ENCODE data around the gene OR1S1. TPM values are rescaled to one million over a fixed set of nuclear protein-coding genes. Genes with fewer than 3 reads are reported as not detected.

Gene OR1S1
- total RNA-seq, 2 experiments from 2014 or later, result not detected

GRCh38 chr11:58216476-58216875 is 4.0 kb downstream of the OR1S1 start:
- DNase-seq, result no peak
- Mint-ChIP-seq H3K27me3 (no peaks in the 10 kb centered on the region), H3K9me3 (peaks cover 1% of the 10 kb centered on the region), H3K4me3 (no peak overlapping the region), H3K4me1 (no peaks in the 10 kb centered on the region), H3K27ac (no peak overlapping the region), H3K36me3 (no peaks in the 10 kb centered on the region)
- ATAC-seq (ENCODE audit: low read depth), result no peak
- POLR2A ChIA-PET, result no interaction called here

GRCh38 chr11:58222721-58223120 is 10.2 kb downstream of the OR1S1 start:
- no peaks in the 10 kb centered on the region for H3K36me3 Mint-ChIP-seq
- POLR2A ChIA-PET, result no interaction called here
- ATAC-seq (ENCODE audit: low read depth), result no peak
- H3K9me3 Mint-ChIP-seq, result no peaks in the 10 kb centered on the region
- no peaks in the 10 kb centered on the region for H3K27me3 Mint-ChIP-seq
- no peak overlapping the region for H3K4me3 Mint-ChIP-seq
- no peak overlapping the region for H3K27ac Mint-ChIP-seq
- no peak for DNase-seq
- H3K4me1 Mint-ChIP-seq, result no peaks in the 10 kb centered on the region

GRCh38 chr11:58227956-58228615 is 15.6 kb downstream of the OR1S1 start:
- DNase-seq (no peak), ATAC-seq (ENCODE audit: low read depth) (no peak)
- peaks cover 2% of the 10 kb centered on the region for H3K27me3 Mint-ChIP-seq
- H3K9me3 Mint-ChIP-seq, result no peaks in the 10 kb centered on the region
- no peak overlapping the region for H3K4me3 Mint-ChIP-seq
- no peaks in the 10 kb centered on the region for H3K36me3 Mint-ChIP-seq
- POLR2A ChIA-PET, result no interaction called here
- no peak overlapping the region for H3K27ac Mint-ChIP-seq
- no peaks in the 10 kb centered on the region for H3K4me1 Mint-ChIP-seq

GRCh38 chr11:58243954-58244353 is 31.4 kb downstream of the OR1S1 start:
- Mint-ChIP-seq H3K27ac (no peak overlapping the region), H3K9me3 (peaks cover 4% of the 10 kb centered on the region), H3K4me3 (no peak overlapping the region), H3K27me3 (peaks cover 2% of the 10 kb centered on the region), H3K4me1 (no peaks in the 10 kb centered on the region), H3K36me3 (no peaks in the 10 kb centered on the region)
- ATAC-seq (ENCODE audit: low read depth) (no peak), DNase-seq (no peak)
- POLR2A ChIA-PET, result no interaction called here

GRCh38 chr11:58254936-58255335 is 42.4 kb downstream of the OR1S1 start:
- Mint-ChIP-seq H3K27ac (no peak overlapping the region), H3K9me3 (peaks cover 2% of the 10 kb centered on the region), H3K36me3 (no peaks in the 10 kb centered on the region), H3K4me3 (no peak overlapping the region), H3K4me1 (no peaks in the 10 kb centered on the region), H3K27me3 (peaks cover 3% of the 10 kb centered on the region)
- no peak for ATAC-seq (ENCODE audit: low read depth)
- DNase-seq, result no peak
- POLR2A ChIA-PET, result no interaction called here

- Mint-ChIP-seq H3K27ac (no peak overlapping the region), H3K36me3 (no peaks in the 10 kb centered on the region), H3K27me3 (no peaks in the 10 kb centered on the region), H3K4me3 (no peak overlapping the region), H3K9me3 (no peaks in the 10 kb centered on the region), H3K4me1 (no peaks in the 10 kb centered on the region)
- ATAC-seq (ENCODE audit: low read depth), result no peak
- POLR2A ChIA-PET, result no interaction called here
- DNase-seq, result no peak
Observed at GRCh38 chr11:58259983-58260382, 47.5 kb downstream of the OR1S1 start.

Other genes starting within 250 kb of the OR1S1 start
- not detected for gene OR9Q1, start 188.8 kb upstream of the OR1S1 start, total RNA-seq
- gene OR6Q1, start 181.8 kb upstream of the OR1S1 start, total RNA-seq, result not detected
- gene OR9I1, start 87.2 kb upstream of the OR1S1 start, total RNA-seq, result not detected
- not detected for gene OR9Q2, start 23.6 kb upstream of the OR1S1 start, total RNA-seq
- gene OR1S2, start 8.6 kb upstream of the OR1S1 start, total RNA-seq, result not detected
- not detected for gene OR10Q1, start 16.2 kb downstream of the OR1S1 start, total RNA-seq
- gene OR10W1, start 55.5 kb downstream of the OR1S1 start, total RNA-seq, result not detected
- not detected for gene OR5B17, start 146.3 kb downstream of the OR1S1 start, total RNA-seq
- gene OR5B3, start 194.2 kb downstream of the OR1S1 start, total RNA-seq, result not detected
- not detected for gene OR5B2, start 215.4 kb downstream of the OR1S1 start, total RNA-seq
- not detected for gene OR5B12, start 229.5 kb downstream of the OR1S1 start, total RNA-seq